SW 1271 (cell line): Measurements from ENCODE around the gene TBC1D22B.
"Not testable (repeated sequence)": the region's sequence is repeated elsewhere in the genome, so short reads cannot be mapped to it uniquely, and the experiment has no call there.

Source experiments
- DNase-seq, 2 experiments: peaks; one replicate each; lab custom pipeline; 2025; lab: John Stamatoyannopoulos, UW

TBC1D22B gene

GRCh38 chr6:37265860-37266259 is 8.3 kb downstream of the TBC1D22B start:
- DNase-seq: no peak

- DNase-seq: no peak
Observed at GRCh38 chr6:37269105-37269504, 11.5 kb downstream of the TBC1D22B start.

GRCh38 chr6:37272834-37273566 is 15.4 kb downstream of the TBC1D22B start:
- no peak for DNase-seq

GRCh38 chr6:37273690-37274089 is 16.1 kb downstream of the TBC1D22B start:
- DNase-seq: no peak

GRCh38 chr6:37275350-37275749 is 17.8 kb downstream of the TBC1D22B start:
- no peak for DNase-seq

GRCh38 chr6:37277001-37277409 is 19.4 kb downstream of the TBC1D22B start:
- no peak for DNase-seq

- DNase-seq: no peak
Observed at GRCh38 chr6:37279366-37280134, 22.0 kb downstream of the TBC1D22B start.

GRCh38 chr6:37280162-37280887 is 22.8 kb downstream of the TBC1D22B start:
- DNase-seq: no peak

- no peak for DNase-seq
Observed at GRCh38 chr6:37282371-37282770, 24.8 kb downstream of the TBC1D22B start.

- DNase-seq: no peak
Observed at GRCh38 chr6:37283268-37283667, 25.7 kb downstream of the TBC1D22B start.

GRCh38 chr6:37283671-37284151 is 26.1 kb downstream of the TBC1D22B start:
- no peak for DNase-seq

GRCh38 chr6:37284781-37285180 is 27.2 kb downstream of the TBC1D22B start:
- DNase-seq: no peak

- DNase-seq: no peak
Observed at GRCh38 chr6:37285861-37286311, 28.3 kb downstream of the TBC1D22B start.

- no peak for DNase-seq
Observed at GRCh38 chr6:37287519-37288157, 30.1 kb downstream of the TBC1D22B start.

GRCh38 chr6:37288247-37288646 is 30.7 kb downstream of the TBC1D22B start:
- DNase-seq: no peak

GRCh38 chr6:37289931-37290330 is 32.4 kb downstream of the TBC1D22B start:
- no peak for DNase-seq

GRCh38 chr6:37293426-37293825 is 35.9 kb downstream of the TBC1D22B start:
- DNase-seq: no peak

GRCh38 chr6:37297637-37298036 is 40.1 kb downstream of the TBC1D22B start:
- DNase-seq: not testable (repeated sequence)

- no peak for DNase-seq
Observed at GRCh38 chr6:37298958-37299357, 41.4 kb downstream of the TBC1D22B start.

GRCh38 chr6:37299990-37300389 is 42.4 kb downstream of the TBC1D22B start:
- DNase-seq: no peak

GRCh38 chr6:37302086-37302686 is 44.6 kb downstream of the TBC1D22B start:
- DNase-seq: no peak
